NCI-H774 (cell line): ENCODE measurements around the gene C2orf81.
"Not testable (repeated sequence)": the region's sequence is repeated elsewhere in the genome, so short reads cannot be mapped to it uniquely, and the experiment has no call there.

ENCODE experiments used
- DNase-seq: peaks from one replicate; lab custom pipeline; 2025; lab: John Stamatoyannopoulos, UW

Gene C2orf81

DNA sequence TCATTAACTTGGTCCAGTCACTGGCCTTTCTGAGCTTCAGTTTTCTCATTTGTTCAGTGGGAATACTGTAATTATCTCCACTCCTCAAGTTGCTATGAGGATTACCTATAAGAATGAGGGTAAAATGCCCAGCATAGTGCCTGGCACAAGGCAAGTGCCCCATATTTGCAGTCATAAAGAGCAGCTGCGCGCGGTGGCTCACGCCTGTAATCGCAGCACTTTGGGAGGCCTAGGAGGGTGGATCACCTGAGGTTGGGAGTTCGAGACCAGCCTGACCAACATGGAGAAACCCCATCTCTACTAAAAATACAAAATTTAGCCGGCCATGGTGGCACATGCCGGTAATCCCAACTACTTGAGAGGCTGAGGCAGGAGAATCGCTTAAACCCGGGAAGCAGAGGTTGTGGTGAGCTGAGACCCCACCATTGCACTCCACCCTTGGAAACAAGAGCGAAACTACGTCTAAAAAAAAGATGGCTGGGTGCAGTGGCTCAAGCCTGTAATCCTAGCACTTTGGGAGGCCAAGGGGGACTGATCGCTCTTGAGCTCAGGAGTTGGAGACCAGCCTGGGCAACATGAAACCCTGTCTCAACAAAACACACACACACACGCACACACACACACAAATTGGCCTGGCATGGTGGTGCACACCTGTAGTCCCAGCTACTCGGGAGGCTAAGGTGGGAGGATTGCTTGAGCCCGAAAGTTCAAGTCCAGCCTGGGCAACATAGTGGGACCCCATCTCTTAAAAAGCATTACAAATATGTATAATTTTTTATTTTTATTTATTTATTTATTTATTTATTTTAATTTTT lies 21.3 kb upstream of the C2orf81 start:
- DNase-seq, result not testable (repeated sequence)

GRCh38 chr2:74441690-74442482 lies 20.5 kb upstream of the C2orf81 start, which contains the start of gene RTKN:
TSS of gene RTKN (minus strand) at chr2:74441937. CDS start at chr2:74441816, 121 bp downstream.
- peak; percentile 60 for DNase-seq

- DNase-seq, result no peak
Observed at GRCh38 chr2:74441170-74441689, 19.8 kb upstream of the C2orf81 start.

DNA sequence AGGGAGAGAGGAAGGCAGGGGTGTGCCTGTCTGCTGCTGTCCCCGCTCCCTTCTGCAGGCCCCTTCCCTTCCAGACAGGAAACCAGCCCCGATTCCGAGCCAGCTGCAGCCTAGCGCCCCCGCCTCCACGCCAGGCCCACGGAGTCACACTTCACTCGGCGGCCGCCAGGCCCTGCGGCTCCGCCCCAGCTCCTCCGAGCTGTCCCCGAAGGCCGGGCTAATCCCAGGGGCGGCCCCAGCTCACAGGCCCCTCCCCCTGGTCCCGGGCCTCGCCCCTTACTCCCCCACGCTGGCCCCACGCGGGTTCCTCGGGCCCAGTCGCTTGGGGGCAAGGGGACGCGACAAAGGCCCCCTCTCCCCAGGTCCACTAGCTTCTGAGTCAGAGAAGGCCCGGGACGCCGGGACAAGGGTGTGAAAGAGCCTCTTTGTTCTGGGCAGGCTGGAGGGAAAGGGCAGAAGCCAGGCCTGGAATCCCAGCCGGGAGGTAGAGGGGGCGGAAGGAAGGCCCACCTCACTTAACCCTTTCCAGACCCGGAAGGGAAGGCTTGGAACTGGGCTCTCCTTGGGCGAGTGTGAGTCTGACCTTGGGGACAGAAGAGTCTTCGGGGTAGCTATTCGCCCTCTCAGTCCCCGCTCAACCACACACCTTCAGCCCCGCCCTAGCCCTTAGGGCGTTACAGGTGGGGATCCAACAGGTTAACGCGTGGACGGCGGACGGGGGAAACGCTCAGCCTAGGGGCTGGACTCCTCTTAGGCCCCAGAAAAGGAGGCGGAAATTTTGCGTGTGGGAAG lies 19.2 kb upstream of the C2orf81 start:
- peak; percentile 55 for DNase-seq

- no peak for DNase-seq
Observed at GRCh38 chr2:74439803-74440377, 18.5 kb upstream of the C2orf81 start.

DNA sequence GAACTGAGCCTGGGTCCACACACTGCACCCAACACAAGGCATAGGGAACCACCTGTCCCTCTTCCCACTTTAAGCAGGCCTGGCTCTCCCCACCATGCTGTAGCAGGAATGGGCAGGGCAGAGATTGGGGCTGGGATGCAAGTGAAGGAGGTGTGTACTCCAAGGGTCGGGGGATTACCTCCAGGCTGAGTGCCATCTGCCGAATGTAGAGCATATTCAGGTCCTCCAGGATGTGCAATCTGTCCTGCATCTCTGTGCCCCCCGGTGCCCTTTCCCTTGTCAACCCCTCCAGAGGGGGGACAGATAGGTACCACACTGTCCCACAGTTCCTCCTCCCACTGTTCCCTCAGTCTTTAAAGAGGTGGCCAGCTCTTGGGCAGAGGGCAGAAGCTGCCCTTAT lies 18.0 kb upstream of the C2orf81 start:
- no peak for DNase-seq

DNA sequence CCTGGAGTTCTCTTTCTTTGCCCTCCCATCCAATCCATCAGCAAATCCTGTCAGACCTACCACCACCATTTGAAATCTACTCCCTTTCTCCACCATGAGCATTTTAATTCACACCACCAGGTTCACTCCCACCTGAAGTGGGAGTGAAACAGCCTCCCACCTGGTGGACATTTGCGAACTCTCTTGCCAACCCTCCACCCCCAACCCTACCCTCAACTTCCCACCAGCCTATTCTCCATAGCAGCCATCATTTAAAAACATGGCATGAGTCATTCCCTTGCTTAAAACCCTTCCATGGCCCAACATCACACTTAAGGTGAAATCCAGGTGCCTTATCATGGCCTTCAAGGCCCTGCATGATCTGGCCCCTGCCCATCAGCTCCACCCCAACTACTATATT lies 16.8 kb upstream of the C2orf81 start:
- no peak for DNase-seq

DNA sequence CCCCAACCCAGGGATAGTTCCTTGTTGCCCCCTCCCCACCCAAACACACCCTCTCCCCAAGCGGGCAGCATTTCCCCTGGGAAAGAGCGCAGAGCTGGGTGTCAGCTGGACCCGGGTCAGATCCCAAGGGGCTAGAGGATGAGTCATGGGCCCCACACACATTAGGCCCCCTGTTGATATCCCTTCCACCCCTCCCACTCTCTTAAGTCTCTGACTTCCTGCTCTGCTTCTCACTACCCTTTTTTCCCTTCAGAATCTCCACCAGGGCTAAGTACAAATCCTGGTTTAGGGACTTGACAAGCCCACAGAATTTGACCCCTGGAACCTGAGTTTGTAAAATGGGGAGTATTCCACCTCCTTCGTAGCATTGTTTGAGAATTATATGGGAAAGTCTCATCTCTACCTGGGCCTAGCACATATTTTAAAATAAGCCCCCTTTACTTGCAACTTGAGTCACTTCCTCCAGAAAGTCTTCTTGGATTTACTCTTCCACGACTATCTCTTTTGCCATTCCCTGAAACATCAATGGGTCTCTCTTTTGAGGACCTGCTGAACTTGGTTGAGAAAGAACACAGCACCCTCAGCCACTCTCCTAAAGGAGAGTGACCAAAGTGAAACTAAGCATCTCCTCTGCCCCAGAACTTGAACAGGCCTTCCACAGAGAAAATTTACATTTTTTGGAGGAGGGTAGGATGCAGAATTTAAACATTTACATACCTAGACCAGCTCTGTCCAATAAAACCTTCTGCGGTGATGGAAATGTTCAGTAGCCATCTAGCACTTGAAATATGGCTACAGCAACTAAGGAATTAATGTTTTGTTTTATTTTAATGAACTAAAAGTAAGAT lies 15.7 kb upstream of the C2orf81 start:
- no peak for DNase-seq

DNA sequence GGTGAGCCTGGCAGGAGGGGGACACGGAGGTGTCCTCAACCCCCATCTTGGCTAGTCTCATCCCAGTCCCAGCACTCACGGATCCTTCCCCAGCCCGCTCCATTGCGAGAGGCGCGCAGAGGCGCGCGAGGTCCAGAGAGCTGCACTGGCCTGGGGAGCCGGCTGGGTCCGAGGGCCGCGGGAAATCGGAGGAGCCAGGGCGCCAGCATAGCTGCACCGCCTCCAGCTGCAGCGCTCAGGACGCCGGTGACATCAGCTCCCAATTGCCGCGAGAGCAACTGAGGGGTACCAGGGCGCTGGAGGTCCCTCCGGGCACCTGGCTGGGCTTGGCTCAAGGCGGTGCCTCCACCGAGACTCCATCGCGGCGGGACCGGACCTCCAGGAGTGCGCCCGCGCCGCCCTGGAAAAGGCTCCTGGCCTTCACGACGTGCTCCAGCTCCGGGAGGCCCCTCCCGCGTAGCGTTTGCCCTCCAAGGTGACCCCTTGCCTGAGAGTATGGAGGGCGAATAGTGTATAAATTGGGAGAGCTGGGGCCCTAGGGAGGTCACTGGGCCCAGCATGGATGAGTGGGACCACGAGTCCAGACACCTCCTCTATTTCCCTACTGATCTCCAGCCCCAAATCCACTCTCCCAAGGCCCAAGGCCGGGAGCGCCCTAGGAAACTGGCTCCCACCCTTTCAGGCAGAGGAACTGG lies 14.8 kb upstream of the C2orf81 start:
- no peak for DNase-seq

DNA sequence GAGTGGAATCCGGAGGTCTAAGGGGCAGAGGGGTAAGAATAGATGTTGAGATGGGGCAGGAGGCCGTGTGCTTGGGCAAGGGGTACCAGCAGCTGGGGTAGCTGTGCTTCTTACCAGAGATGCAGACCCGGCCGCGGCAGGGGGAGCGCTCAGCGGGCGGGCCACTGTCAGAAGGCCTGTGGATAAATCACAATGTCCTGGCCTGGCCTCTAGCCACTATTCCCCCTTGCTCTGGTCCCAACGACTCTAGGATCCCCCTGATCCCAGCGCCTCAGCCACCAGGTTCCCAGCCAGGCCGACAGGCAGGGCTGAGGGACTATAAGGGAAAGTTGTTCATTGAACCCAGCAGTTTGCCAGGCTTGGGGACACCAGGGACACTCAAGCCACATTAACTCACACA lies 9.1 kb upstream of the C2orf81 start:
- DNase-seq, result no peak

DNA sequence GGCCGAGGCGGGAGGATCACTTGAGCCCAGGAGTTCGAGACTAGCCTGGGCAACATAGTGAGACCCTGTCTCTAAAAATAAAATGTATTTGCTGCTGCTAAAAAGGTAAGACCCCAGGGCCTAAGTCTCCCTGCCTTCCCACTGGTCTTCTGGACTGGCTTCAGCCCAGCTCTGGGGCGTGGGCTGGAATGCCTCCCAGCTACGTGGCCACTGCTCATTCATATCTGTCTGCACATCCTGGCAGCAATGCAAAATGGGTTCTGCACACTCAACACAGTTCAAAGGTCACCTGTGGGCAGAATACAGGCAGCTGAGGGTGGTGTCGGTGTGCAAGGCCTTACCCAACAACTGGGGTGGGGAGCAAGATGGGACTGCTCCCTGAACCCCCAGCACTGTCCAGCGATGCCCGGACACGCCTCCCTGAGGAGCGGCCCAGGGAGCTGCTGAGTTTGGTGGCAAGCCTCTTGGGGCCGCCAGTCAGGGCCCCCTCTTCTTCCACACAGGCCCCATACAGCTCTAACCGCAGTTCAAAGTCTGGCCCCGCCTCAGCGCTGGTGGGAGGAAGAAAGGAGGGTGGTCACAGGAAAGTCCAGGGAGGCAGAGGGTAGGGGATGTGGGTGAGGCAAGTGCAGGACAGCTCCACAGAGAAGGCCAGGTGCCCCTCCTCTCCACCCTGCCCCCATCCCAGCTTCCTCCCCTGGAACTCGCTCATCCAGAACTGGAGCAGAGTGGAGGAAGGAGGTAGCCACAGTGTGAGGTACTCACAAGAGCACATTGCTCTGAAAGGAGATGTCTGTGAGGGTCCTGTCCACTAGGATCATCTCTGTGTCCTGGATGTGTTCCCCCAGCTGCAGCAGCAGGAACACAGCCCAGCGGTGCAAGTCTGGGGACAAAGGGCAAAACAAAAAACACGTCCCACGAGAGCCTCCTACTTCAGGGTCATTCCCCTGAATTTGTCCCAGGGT lies 8.3 kb upstream of the C2orf81 start:
- no peak for DNase-seq

DNA sequence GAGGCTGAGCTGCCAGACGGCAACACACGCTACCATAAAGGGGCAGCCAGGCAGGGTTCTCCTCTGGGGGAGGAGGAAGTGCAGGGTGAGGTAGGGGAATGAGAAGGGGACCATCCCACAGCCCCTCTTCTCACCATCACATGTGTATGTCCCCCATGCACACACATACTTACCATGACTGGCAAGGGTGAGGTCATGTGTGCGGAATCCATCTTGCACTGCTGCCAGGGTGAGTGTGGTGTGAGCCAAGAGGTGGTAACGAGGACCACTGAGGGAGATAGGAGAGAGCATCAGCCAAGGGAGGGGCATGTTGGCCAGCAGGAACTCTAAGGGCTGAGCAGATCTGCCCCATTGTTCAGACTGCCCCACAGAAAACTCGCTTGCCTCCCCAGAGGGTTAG lies 7.3 kb upstream of the C2orf81 start:
- DNase-seq, result no peak

DNA sequence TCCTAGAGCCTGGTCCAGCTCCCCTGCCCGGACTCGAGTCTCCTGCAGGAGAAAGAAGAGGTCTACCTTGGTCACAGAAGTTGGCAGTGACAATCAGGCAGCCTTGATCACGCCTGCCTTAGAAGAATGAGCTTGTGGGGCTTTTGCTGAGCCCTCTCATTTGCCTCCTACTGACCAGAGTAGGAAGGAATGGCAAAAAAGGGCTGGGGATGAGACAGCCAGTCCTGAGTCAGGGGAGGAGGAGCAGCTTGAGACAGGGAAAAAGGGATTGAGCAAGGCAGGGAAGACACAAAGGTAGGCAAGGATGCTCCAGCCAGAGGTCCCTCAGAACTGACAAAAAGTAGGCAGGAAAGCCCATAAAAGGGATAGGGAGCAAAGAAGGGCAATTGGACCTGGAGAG lies 6.1 kb upstream of the C2orf81 start:
- no peak for DNase-seq

DNA sequence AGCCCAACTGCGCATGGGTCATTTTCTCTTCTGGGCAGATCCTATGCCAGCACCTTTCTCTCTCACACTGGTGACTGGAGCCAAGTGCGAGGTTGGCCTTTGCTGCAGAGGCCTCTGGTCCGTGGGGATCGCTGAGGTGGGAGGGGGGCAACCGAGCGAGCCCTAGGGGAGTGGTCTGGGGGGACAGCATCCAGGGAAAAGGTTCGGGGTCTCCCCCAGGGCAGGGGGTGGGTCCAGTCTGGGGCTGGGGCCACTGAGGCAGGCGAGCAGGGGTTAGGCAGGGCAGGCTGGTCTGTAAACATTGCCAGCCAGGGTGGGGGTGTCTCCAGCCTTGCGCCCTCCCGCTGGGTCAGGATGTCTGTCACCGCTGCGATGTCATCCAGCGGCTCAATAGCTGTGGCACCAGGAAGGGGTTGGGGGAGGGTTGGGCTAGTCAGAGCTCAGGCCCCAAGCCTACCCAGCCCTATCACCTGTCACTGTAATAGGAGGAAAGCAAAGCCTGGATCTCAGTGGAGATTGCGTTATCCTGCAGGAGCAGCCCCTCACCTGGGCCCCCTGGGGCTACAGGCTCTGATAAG lies 4.9 kb upstream of the C2orf81 start:
- no peak for DNase-seq

DNA sequence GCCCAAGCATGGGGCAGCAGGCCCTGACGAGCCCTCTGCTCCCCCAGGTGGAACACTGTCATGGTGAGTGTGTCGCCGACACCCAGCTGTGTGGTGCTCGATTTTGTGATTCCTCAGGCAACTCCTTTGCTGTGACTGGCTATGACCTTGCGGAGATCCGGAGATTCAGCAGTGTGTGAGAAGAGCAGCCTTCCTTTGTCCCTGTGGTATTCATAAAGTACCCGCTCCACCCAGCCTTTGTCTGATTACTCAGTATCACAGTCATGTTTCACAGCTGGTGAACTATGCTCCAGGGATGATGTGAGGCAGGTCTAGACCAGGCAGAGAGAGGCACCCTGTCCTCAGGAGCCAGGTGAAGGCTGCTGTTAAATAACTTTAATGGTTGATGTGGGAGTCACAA lies 4.1 kb upstream of the C2orf81 start:
- DNase-seq, result no peak

DNA sequence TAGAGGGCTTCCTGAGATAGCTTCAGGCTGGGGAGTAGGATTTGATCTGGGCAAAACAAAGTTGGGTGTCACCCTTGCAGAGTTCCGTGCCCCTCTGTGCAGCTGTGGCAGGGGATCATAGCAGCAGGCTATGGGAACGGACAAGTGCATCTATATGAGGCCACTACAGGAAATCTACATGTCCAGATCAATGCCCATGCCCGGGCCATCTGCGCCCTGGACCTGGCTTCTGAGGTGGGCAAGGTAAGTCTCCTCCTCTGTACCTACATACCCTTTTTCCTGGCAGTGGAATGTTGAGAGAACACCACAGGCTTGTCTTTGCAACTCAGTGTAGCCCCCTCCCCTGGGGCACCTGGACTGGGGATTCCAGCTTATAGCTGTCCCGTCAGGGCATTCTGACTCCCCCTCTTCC lies 3.6 kb upstream of the C2orf81 start:
- no peak for DNase-seq

GRCh38 chr2:74424139-74424992 lies 2.9 kb upstream of the C2orf81 start:
- no peak for DNase-seq
